ENCODE measurements around the gene PNMA8B.

Gene PNMA8B

GRCh38 chr19:46489445-46490272 is 6.0 kb downstream of the PNMA8B start:
- TF ChIP-seq ZFX (IDR thresholded peaks at IDR 0.05) (no peak), CTCF (conservative IDR thresholded peaks at IDR 0.05) (no peak)
- no peak overlapping the region for H3K27ac ChIP-seq

GRCh38 chr19:46488551-46488950 is 7.1 kb downstream of the PNMA8B start:
- TF ChIP-seq CTCF (conservative IDR thresholded peaks at IDR 0.05) = no peak
- TF ChIP-seq ZFX (IDR thresholded peaks at IDR 0.05) = no peak
- H3K27ac ChIP-seq = no peak overlapping the region

- TF ChIP-seq CTCF (conservative IDR thresholded peaks at IDR 0.05) (peak; percentile 81), ZFX (IDR thresholded peaks at IDR 0.05) (no peak)
- no peak overlapping the region for H3K27ac ChIP-seq
These were observed 7.7 kb downstream of the PNMA8B start for GRCh38 chr19:46487802-46488445.

- no peak for TF ChIP-seq ZFX (IDR thresholded peaks at IDR 0.05)
- H3K27ac ChIP-seq = no peak overlapping the region
These were observed 8.4 kb downstream of the PNMA8B start for GRCh38 chr19:46487178-46487801.

- no peak overlapping the region for H3K27ac ChIP-seq
- TF ChIP-seq ZFX (IDR thresholded peaks at IDR 0.05) (no peak), CTCF (conservative IDR thresholded peaks at IDR 0.05) (no peak)
These were observed 9.3 kb downstream of the PNMA8B start for GRCh38 chr19:46486358-46486757.

GRCh38 chr19:46484656-46485055 is 11.0 kb downstream of the PNMA8B start:
- no peak overlapping the region for H3K27ac ChIP-seq
- no peak for TF ChIP-seq CTCF (conservative IDR thresholded peaks at IDR 0.05)
- no peak for TF ChIP-seq ZFX (IDR thresholded peaks at IDR 0.05)

- TF ChIP-seq CTCF (conservative IDR thresholded peaks at IDR 0.05) (no peak), ZFX (IDR thresholded peaks at IDR 0.05) (no peak)
- no peak overlapping the region for H3K27ac ChIP-seq
These were observed 13.0 kb downstream of the PNMA8B start for GRCh38 chr19:46482631-46483030.

Measured in C4-2B (cell line).